GM21786 (cell line): ENCODE measurements around the gene USPL1.
A peak's percentile ranks its signal among the peaks of the same experiment; 100 is the strongest.
"Not testable (repeated sequence)": the region's sequence is repeated elsewhere in the genome, so short reads cannot be mapped to it uniquely, and the experiment has no call there.

ENCODE experiments used
- ATAC-seq: cut with Tn5 transposase; IDR thresholded peaks from one replicate; pipeline ENCODE4 v1.9.1; 2021; ENCODE audit not compliant: unreplicated experiment

USPL1 gene

DNA sequence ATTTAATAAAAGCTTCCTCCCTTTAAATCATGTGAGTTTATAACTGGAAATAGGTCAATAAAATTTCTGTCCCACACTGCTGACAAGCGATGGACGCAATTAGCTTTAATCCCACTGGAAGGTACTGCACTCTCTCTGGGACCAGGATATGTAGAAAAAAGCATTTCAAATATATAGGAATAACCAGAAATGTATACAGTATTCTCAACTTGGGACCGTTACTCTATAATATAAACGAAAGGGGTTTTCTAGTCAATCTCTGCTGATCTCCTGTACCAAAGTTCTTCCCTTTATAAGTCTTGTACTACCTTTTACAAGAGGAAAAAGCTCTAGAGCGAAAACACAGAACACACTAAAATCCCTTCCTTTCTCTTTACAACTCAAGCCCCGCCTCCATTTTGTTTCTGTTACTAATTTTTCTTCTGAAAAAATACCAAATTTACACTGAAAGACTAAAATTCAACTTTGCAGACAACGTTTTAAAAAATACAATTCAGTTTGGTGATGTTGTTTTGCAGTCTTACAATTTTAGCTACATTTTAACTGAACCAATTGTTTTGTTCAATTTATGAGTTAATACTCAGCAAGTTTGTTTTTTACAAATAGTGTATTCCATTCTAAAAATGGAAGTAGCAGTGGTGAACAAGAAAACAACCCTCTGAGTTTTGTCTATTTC lies 1.7 kb upstream of the USPL1 start:
- no peak for ATAC-seq

DNA sequence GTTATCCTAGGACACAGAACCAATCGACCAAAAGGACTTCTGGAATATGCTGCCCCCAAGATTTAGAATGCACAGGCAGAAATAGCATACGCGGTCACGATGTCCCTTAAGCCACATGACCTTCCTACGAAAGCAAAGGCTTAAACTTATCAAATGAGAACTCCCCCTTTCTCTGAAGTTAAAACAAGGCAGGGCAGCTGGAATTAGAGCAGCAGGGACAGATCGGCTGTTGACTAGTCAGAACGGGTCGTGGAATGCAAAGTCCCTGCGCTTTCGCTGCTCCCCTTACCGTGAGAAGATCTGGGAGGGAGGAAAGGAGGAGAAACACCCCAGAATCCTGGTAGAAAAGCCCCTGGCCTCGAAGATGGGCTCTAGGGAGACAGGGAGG lies 799 bp upstream of the USPL1 start:
- ATAC-seq, result peak; percentile 27

DNA sequence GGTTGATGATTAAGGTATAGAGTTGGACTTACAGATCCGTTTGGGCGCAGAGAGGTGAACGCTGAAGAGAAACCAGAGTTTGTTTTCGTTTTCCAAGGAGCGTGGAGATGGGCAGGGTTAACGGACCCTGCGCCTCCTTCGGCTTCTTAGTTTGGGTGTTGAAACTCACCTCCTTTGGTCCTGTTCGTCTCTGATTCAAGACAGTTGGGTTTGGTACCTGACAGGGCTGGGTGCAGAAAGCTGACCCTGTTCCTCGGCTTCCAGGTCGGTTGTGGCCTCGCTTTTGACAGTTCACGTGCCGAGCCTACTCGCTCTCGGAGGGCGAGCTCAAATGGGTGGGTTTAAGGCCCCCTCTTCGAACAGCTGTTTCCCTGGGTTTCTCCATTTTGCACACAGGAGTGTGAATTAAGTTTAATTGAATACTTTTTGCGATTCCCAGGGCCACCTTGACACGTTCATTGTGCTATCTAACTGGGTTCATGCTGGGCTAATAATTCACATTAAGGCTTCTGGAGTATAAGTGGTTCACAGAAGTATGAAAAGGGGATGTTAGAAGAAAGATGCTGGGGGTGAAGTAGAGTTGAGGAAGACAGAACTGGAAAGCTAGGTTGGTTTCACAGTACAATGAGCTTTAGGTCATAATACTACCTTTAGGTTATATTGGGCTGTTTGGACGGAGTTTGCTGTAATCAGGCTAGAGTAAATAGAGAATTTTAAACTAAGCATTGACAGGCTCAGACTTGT lies 638 bp downstream of the USPL1 start:
- no peak for ATAC-seq

DNA sequence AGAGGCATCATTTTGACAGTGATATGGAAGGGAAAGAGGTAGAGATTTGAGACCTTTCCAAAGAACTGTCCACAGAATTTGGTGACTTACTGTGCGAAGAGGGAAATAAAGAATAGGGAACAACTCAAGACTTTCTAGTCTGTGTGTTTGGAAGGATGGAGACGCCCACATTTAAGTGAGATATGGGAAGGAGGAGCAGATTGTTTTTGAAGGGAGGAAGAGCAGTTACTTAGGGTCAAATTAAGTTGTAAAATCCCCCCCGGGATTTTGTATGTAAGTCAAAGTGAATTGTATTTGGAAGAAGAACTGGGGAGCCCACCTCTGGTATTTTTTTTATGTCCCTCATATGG lies 1.2 kb downstream of the USPL1 start:
- ATAC-seq, result no peak

DNA sequence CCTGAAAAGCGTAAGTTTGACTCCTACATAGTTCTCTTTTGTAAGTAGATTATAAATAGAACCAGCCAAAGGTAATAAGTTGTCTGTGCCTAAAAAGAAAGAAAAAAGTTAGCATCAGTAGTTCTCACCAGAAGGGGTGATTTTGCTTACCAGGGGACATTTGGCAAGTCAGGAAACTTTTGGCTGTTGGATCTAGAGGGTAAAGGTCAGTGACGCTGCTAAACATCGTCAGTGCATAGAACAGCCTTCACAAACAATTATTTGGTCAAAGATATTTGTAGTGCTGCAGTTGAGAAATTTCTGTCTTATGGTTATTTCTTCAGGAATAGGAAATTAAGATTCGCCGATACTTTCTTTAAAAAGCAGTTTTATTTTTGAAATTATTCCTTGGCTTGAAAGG lies 2.0 kb downstream of the USPL1 start:
- ATAC-seq, result no peak

DNA sequence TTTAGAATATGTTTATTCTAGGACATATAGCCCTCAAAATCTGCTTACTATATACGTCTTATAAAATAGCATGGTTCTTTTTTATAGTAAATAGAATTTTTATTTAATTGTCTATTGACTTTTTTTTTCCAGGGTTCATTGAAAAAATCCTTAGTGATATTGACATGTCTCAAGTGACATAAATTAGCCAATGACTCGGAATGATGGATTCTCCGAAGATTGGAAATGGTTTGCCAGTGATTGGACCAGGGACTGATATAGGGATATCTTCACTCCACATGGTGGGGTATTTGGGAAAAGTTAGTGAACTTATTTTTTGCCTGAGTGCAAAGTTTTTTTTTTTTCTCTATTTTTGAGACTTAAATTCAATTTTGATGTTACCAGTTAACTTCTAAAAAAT lies 3.2 kb downstream of the USPL1 start:
- ATAC-seq, result no peak

DNA sequence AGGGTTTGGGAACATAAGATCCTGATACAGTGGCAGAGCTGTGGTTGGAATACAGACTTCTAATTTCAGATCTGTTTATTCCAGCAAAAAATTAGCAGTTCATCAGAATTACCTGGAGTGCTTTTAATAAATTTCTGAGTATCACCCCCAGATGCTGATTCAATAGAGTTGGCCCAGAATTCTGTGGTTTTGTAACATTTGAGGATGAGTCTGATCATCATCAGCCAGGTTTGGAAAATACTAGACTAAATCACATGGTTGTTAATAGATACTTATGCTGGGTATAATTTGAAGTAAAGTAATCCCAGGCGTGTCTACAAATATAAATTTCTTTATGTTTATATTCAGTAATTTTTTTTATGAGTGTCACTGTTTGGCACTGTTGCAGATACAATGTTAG lies 4.8 kb downstream of the USPL1 start:
- no peak for ATAC-seq

DNA sequence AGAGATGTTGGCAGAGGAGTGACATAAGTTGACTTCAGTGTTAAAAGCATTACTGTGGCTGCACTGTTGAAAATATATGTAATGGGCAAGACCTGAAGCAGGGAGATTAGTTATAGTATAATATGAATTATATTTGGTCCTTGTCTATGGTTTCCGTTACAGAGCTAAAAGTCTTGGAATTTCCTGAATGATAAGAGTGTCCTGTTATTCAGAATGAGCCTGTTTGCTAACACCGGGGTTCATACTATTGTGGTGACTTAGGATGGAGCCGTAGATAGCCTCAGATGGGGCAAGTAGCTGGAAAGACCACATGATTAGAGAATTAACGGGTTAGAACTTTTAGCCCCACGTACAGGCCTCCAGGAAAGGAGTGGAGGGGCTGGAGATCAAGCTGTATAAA lies 5.7 kb downstream of the USPL1 start:
- no peak for ATAC-seq

DNA sequence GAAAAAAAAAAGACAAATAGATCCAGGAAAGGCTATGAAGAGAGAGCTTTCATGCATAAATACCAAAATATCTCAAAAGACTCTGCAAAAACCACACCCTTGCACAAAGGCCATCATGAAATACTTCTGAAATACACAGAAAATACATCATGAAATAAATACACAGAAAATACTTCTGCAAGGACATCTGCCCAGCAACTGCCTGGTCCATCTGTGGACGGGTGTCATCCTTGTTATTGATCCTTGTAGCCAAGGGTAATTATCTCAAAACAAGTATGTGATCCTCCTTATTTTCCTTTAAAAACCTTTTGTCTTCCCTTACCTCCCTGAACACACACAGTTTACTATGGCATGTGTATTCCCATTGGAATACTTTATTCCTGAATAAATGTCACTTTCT lies 6.9 kb downstream of the USPL1 start:
- ATAC-seq, result no peak

DNA sequence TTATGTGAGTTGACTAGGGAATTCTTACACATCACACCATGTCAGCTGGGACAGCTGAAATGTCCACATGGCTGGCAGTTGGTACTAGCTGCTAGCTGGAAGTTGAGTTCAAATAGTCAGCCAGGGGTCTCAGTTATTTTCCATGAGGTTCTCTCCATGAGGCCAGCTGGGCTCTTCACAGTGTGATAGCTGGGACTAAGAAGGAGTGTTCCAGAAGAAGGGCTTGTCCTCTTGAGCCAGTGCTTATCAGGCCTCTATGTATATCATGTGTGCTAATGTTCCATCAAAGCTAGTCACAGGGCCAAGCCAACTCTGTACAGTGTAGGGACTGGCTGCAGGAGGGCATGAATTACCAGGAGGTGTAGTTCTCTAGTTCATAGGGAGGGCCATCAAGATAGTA lies 11.8 kb downstream of the USPL1 start:
- no peak for ATAC-seq

DNA sequence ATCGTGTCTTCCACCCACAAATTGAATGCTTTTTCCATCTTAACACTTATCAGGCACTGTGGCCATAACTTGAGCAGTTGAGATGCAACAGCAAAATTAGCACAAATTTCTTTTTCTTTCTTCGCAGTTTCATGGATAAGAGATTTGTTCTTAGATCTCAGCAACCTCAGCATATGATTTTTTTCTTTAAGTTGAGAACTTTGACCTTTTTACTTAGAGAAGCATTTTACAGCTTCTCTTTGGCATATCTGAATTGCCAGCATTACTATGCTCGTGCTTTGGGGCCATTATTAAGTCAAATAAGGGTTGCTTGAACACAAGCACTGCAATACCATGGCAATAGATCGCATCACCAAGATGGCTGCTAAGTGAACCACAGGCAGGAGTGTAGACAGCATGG lies 16.1 kb downstream of the USPL1 start:
- no peak for ATAC-seq

DNA sequence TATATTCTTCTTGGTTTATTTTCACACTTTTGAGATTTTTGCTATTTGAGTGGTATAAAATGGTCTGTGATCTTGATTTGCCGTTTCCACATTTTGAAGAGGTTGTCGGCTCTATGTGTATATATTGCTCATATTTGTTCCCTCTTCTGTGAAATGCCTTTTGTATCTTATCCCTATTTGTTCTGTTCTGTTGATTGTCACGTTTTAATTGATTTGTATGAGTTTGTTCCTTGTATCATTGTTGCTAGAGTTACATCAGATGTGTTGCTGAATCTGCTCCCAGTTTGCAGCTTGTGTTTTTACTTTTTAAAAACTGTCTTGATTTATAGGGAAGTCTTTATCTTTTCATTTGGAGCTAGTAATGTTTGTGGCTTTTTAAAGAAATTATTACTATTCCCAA lies 17.1 kb downstream of the USPL1 start:
- no peak for ATAC-seq

DNA sequence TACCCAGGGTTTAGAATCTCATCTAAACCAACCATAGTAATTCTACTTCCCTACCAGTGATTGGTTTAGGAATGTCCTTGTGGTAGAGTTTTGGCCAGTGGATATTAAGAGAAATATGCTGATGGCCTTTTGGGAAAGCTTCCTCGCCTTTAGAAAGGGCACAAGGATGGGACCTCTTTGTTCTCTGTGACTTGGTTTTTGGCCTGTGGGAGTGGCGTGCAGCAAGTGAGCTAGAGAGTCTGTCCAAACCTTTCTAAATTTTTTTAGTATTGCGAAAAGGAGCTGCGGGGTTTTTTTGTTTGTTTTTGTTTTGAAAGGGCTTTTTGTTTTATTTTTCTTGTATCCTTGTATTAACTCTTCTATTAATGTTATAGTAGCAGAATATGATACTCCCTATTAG lies 20.6 kb downstream of the USPL1 start:
- ATAC-seq, result no peak

DNA sequence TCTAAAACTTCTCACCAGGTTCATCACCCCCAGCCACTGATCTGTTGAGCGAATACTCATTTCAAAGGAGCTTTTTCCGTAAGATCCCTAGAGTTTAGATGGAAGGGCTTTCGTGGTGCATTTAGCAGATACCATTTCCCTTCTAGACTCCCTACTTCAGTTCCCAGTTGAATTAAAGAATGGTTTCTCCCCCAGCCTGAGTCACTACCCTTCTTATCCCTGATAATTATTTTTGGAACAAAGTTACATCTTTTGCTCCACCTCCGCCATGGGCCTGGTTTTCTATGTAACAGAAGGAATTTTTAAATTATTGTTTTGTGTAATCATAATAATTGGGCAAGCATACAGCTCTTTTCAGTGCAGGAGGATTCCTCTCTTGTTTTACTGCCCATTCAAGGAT lies 22.0 kb downstream of the USPL1 start:
- ATAC-seq, result no peak

DNA sequence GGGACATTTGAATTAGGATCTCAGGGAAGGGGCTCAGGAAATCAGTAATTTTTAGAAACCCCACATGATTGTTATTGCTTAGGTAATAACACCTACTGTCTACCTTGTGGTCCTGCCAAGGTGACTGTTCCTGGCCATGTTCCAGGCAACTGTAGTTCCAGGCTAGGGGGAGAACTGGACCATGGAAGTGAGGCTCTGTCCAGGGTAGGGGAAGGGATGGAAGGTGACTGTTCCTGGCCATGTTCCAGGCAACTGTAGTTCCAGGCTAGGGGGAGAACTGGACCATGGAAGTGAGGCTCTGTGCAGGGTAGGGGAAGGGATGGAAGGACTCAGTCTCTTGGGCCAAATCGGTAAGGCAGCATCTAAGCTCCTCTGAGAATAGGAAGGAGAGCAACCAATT lies 23.5 kb downstream of the USPL1 start:
- not testable (repeated sequence) for ATAC-seq

DNA sequence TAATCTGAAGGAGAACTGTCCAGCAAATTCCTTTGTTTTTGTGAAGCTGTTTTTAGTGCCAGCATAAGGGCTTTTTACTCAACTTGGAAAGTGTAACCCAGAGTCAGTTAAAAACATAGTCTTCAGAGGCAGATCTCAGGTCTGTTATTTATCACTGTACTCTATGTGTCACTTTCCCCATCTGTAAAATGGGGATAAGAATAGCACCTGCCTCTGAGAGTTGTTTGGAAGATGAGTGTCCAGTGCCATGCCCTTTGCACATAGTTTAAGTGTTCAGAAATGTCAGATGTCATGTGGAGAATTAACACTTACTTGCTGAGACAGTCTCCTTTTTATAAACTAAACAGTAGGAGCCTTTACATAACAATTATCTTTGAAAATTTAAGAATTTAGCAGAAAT lies 27.9 kb downstream of the USPL1 start:
- ATAC-seq, result no peak

DNA sequence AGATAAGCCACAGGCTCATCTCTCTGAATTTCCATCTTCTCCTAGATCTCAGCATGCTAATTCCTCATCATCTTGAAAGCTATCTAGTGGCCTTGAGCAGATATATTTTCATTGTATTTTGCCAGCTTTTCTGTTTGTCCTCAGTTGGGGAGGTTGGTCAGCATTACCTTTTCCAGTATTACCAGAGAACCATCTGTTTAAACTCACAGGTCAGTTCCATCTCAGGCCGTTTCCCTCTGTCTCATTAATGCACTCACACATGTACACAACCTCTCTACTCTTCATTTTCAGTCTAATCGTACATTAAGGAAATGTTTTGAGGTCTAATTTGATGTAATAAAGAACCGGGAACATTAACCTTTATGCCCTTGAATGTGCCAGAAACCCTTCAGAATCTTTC lies 29.7 kb downstream of the USPL1 start:
- ATAC-seq, result no peak

DNA sequence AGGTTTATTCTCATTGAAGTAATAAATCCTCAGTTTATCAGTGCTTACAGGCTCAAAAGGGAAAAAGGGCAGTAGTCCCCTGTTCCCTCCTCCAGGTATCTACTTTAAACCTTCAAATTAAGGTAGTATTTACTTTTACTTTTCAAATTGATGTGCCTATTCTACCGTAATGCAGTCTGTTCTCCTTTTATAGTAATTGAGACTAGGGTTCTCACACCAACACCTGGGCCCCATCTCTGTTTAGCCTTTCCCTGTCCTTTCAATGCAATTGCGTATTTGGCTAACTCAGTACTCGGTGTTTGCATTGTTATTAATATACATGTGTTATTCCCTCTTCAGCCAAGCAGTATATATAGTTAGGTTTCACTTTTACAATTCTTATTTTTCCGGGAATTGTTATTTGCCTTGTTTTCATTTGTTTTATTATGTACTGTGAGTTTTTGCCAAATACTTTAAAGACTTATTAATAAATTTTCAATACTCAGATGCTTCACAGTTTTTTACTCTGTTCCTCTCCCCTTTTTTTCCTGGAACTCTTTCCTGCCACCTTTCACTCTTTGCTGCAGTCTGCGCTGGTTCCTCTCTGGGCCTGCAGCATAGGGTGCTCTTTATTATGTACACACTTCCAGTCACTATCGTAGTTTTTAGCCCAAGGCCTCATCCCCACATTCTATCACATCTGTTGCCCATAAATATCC lies 30.3 kb downstream of the USPL1 start:
- no peak for ATAC-seq

DNA sequence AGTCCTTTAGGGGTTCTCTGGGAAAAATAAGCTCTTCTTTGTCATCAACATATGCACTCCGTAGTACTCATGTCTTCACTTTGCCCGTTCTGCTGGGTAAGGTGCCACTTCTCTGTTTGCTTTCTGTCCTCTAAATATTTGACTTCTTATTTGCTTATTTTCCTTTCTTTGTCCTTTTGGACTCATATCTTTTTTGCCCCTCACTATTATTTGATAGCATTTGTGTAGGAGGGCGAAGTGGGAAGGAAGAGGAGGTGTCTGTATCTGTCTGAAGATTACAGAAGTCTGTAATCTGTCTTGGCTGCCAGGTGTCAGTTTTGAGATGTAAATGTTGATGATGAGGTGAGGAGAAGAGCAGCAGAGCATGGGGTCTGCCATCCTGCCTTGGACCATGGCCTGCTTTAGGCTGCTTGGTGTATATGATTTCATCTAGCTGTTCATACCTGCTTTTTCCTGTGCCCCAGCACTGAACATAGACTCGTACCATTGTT lies 30.8 kb downstream of the USPL1 start:
- no peak for ATAC-seq

DNA sequence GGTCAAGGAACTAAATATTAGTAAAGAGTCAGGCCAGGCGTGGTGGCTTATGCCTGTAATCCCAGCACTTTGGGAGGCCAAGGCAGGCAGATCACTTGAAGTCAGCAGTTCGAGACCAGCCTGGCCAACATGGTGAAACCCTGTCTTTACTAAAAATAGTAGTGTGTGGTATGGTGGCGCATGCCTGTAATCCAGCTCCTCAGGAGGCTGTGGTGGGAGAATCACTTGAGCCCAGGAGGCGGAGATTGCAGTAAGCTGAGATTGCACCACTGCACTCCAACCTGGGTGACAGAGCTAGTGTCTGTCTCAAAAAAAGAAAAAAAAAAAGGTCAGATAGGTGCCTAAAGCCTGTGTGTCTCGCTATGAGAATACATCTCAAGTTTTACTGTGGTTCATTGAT lies 33.9 kb downstream of the USPL1 start:
- ATAC-seq, result not testable (repeated sequence)

DNA sequence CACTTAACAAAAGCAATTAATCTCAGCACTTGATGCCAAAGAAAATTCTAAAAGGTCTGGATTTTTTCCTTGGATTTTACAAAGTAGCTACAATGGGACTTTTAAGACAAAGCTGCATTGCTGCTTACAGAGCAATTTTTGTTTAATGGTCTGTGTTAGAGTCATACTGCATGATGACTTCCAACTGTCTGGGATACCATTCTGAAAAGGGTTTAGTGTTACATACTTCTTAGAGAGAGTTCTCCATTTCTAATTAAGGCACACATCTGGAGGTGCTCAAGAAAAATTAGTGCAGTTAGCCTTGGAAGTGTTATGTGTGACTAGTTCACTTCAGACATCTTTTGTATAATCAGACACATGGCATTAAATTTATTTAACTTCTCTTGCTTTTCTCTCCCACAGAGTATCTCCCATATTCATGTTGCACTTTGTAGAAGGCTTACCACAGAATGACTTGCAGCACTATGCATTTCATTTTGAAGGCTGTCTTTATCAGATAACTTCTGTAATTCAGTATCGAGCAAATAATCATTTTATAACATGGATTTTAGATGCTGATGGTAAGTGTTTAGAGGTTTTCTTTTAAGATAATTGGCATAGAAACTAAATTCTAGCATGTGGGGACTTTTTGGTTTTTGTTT lies 35.1 kb downstream of the USPL1 start:
- no peak for ATAC-seq

DNA sequence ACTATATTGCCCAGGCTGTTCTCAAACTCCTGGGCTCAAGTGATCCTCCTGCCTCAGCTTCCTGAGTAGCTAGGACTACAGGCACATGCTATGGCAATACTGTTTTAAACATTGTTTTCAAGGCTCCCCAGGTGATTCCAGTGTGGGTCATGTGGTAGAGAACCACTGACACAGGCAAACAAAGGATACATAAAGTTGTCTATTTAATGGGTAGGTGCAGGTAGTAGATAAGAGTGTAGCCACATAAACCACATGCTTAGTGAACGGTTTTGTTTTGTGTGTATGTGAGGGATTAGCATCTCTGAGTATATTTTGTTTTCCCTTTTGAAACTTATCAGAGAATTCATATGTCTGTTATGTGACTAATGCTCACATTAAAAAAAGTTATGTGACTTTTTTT lies 36.7 kb downstream of the USPL1 start:
- ATAC-seq, result peak; percentile 42
